Muscle of leg (tissue), 11 donors: ENCODE measurements around the gene PCSK2. TPM values are rescaled to one million over a fixed set of nuclear protein-coding genes. Genes with fewer than 3 reads are reported as not detected.
A peak's percentile ranks its signal among the peaks of the same experiment; 100 is the strongest.

Source experiments
- DNase-seq: peaks from one replicate; pipeline ENCODE4 v3.0.0; 2013
- H3K27ac ChIP-seq: one replicate; pipeline ENCODE4 v1.5.1; 2013; ENCODE audit warnings: mild to moderate bottlenecking, low read length, control low read depth
- H3K27me3 ChIP-seq: one replicate; pipeline ENCODE4 v1.6.1; 2013; ENCODE audit warnings: low read length; ENCODE audit not compliant: control insufficient read depth, insufficient read depth
- H3K36me3 ChIP-seq: one replicate; pipeline ENCODE4 v1.6.1; 2013; ENCODE audit warnings: low read length; ENCODE audit not compliant: control insufficient read depth, insufficient read depth
- H3K4me1 ChIP-seq: one replicate; pipeline ENCODE4 v1.6.1; 2013; ENCODE audit warnings: low read length; ENCODE audit not compliant: control insufficient read depth, insufficient read depth
- H3K4me3 ChIP-seq: one replicate; pipeline ENCODE4 v1.5.1; 2013; ENCODE audit warnings: low read length, control low read depth
- H3K9me3 ChIP-seq: replicated peaks from 2 replicates; pipeline ENCODE4 v1.6.1; 2013; ENCODE audit warnings: low read depth, low read length; ENCODE audit not compliant: control insufficient read depth
- WGBS: methylation state at CpG from one replicate; pipeline ENCODE4 v1.1.5; 2013; ENCODE audit warnings: missing lambda C conversion rate; ENCODE audit not compliant: insufficient coverage; 5-methylcytosine and 5-hydroxymethylcytosine counted together
- polyA plus RNA-seq, 8 donors: library from polyadenylated mRNA; unstranded; fragments of 120-200 nt; gene quantifications; one replicate each; pipeline versions ENCODE4 v1.2.1 to v1.2.3, GENCODE V29; 2013; ENCODE audit warnings: inconsistent platforms in 1 of 8, low replicate concordance in 1 of 8; ENCODE audit not compliant: insufficient read length in 8 of 8, insufficient read depth in 1 of 8
- total RNA-seq: library from RNA; stranded (reverse); fragments of 120-200 nt; gene quantifications from one replicate; pipeline ENCODE4 v1.2.4, GENCODE V29; 2013

Gene PCSK2
- total and polyA plus RNA-seq, 9 donors = 0.27 to 4.0 (median 0.82) TPM

GRCh38 chr20:17453592-17453991 is 226.8 kb downstream of the PCSK2 start:
- Histone ChIP-seq H3K9me3 (peaks cover 2% of the 10 kb centered on the region), H3K27ac (no peak overlapping the region), H3K4me3 (no peak overlapping the region), H3K36me3 (no peaks in the 10 kb centered on the region), H3K27me3 (peaks cover 5% of the 10 kb centered on the region), H3K4me1 (no peaks in the 10 kb centered on the region)
- DNase-seq = no peak
- WGBS = 88% methylated on average over 22 of the region's 22 CpGs

DNA sequence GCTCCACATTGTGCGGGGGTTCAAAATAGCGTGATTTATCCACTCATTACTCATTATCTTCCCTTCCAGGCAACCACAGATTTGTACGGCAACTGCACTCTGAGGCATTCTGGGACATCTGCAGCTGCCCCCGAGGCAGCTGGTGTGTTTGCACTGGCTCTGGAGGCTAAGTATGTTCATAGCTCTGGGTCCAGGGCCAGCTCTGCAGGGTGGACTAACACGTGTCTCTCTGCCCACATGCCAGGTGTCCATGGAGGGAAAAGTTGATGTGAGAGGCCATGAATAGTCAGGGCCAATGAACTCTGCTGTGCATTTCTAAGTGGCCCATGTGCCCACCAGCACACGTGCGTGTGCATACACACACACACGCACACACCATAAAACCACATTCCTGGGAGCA is 229.4 kb downstream of the PCSK2 start:
- peak; percentile 73 for DNase-seq
- WGBS = 96% methylated on average over 3 of the region's 8 CpGs
- H3K36me3 ChIP-seq = no peaks in the 10 kb centered on the region
- H3K27me3 ChIP-seq = peaks cover 5% of the 10 kb centered on the region
- no peaks in the 10 kb centered on the region for H3K4me1 ChIP-seq
- no peak overlapping the region for H3K4me3 ChIP-seq
- no peak overlapping the region for H3K27ac ChIP-seq
- peaks cover 2% of the 10 kb centered on the region for H3K9me3 ChIP-seq

DNA sequence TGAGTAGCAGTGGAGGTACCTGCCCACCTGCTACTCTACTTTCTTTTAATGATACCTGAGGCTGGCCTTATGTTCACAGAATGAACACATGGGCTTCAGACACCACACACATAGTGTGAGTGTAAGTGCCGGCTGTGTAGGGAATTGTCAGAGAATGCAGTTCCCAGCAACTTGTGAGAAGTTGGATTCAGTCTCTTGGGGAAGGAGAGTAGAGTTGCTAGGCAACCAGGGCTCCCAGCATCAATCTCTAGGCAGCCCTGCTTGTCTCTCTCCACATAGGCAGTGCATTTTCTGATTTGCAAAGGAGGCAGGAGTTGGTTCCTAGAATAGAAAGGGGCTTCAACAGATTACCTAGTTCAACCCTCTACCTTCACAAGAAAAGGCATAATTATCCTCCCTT is 230.2 kb downstream of the PCSK2 start:
- no CpG with 5 or more reads among the region's 1 CpG for WGBS
- Histone ChIP-seq H3K9me3 (peaks cover 2% of the 10 kb centered on the region), H3K27ac (no peak overlapping the region), H3K4me1 (no peaks in the 10 kb centered on the region), H3K36me3 (no peaks in the 10 kb centered on the region), H3K27me3 (peaks cover 5% of the 10 kb centered on the region), H3K4me3 (no peak overlapping the region)
- DNase-seq = no peak

GRCh38 chr20:17457588-17458190 is 230.8 kb downstream of the PCSK2 start:
- 62% methylated on average over 1 of the region's 6 CpGs for WGBS
- H3K4me3 ChIP-seq = no peak overlapping the region
- no peaks in the 10 kb centered on the region for H3K4me1 ChIP-seq
- H3K9me3 ChIP-seq = peaks cover 2% of the 10 kb centered on the region
- no peak overlapping the region for H3K27ac ChIP-seq
- H3K36me3 ChIP-seq = no peaks in the 10 kb centered on the region
- DNase-seq = no peak
- H3K27me3 ChIP-seq = peaks cover 5% of the 10 kb centered on the region

DNA sequence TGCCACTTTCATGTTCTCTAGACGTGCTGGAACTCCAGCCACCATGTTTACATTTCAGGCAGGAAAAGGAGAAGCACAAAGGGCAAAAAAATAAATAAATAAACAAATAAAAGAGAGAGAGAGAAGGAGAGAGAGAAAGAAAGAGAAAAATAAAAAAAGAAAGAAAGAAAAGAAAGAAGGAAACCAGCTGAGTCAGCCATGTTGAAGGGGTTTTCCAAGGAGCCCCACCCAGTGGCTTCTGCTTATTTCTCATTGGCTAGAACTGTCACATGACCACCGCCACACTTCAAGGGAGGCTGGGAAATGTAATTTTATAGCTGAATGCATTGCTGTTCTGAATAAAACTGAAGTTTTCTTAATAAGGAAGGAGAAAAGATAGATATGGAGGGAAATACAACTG is 233.3 kb downstream of the PCSK2 start:
- WGBS = no CpG with 5 or more reads among the region's 2 CpGs
- H3K27me3 ChIP-seq = no peaks in the 10 kb centered on the region

DNA sequence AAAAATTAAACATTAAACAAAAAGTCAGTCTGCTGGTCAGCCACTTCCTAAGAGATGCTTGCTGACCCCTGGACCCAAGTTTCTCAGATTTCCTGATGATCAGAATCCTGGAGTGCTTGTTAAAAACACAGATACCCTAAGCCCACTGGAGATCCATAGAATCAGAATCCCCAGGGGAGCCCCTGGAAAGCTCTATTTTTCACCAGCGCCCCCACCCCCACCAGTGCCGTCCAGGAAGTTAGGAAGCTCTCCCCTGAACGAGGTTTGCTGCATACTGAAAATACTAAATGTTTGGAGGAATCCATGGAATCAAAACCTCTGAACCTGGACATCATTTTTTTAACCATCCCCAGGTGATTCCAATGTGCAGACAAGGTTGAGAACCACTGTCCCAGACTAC is 235.1 kb downstream of the PCSK2 start:
- no CpG with 5 or more reads among the region's 3 CpGs for WGBS
- Histone ChIP-seq H3K4me3 (no peak overlapping the region), H3K27me3 (no peaks in the 10 kb centered on the region), H3K27ac (no peak overlapping the region), H3K9me3 (no peaks in the 10 kb centered on the region), H3K4me1 (no peaks in the 10 kb centered on the region), H3K36me3 (no peaks in the 10 kb centered on the region)
- DNase-seq = no peak

More for the DNA sequence above, 233.3 kb downstream of the PCSK2 start:
- Histone ChIP-seq H3K36me3 (no peaks in the 10 kb centered on the region), H3K4me1 (no peaks in the 10 kb centered on the region), H3K9me3 (no peaks in the 10 kb centered on the region), H3K27ac (no peak overlapping the region), H3K4me3 (no peak overlapping the region)
- no peak for DNase-seq

GRCh38 chr20:17463711-17464110 is 236.9 kb downstream of the PCSK2 start:
- H3K27ac ChIP-seq = no peak overlapping the region
- no peaks in the 10 kb centered on the region for H3K27me3 ChIP-seq
- WGBS = no CpG with 5 or more reads among the region's 1 CpG

GRCh38 chr20:17465236-17465635 is 238.4 kb downstream of the PCSK2 start:
- no peaks in the 10 kb centered on the region for H3K9me3 ChIP-seq
- H3K4me3 ChIP-seq = no peak overlapping the region
- peaks cover 3% of the 10 kb centered on the region for H3K27me3 ChIP-seq
- no peak for DNase-seq
- H3K36me3 ChIP-seq = no peaks in the 10 kb centered on the region
- no peaks in the 10 kb centered on the region for H3K4me1 ChIP-seq
- no peak overlapping the region for H3K27ac ChIP-seq
- WGBS = 88% methylated on average over 8 of the region's 10 CpGs

More at GRCh38 chr20:17463711-17464110, 236.9 kb downstream of the PCSK2 start:
- H3K4me3 ChIP-seq = no peak overlapping the region
- no peaks in the 10 kb centered on the region for H3K36me3 ChIP-seq
- H3K9me3 ChIP-seq = no peaks in the 10 kb centered on the region
- DNase-seq = no peak
- H3K4me1 ChIP-seq = no peaks in the 10 kb centered on the region

DNA sequence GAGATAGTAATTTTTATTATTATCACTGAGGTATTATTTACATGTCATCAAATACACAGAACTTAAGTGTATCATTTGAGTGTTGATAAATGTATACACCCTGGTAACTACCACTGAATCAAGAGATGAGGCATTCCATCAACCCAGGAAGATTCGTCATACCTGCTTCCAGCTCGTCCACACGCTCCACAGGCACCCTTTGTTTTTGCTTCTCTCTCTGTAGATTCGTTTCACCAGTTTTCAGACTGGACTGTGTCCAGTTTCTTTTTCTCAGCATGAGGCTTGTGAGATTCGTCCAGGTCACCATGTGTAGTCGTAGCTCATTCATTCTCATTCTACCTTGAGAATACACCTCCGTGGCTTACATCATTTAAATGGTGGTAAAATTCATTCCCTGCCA is 239.8 kb downstream of the PCSK2 start:
- Histone ChIP-seq H3K4me3 (no peak overlapping the region), H3K9me3 (no peaks in the 10 kb centered on the region), H3K27ac (no peak overlapping the region), H3K36me3 (no peaks in the 10 kb centered on the region), H3K4me1 (no peaks in the 10 kb centered on the region), H3K27me3 (peaks cover 3% of the 10 kb centered on the region)
- DNase-seq = no peak
- 75% methylated on average over 5 of the region's 7 CpGs for WGBS

DNA sequence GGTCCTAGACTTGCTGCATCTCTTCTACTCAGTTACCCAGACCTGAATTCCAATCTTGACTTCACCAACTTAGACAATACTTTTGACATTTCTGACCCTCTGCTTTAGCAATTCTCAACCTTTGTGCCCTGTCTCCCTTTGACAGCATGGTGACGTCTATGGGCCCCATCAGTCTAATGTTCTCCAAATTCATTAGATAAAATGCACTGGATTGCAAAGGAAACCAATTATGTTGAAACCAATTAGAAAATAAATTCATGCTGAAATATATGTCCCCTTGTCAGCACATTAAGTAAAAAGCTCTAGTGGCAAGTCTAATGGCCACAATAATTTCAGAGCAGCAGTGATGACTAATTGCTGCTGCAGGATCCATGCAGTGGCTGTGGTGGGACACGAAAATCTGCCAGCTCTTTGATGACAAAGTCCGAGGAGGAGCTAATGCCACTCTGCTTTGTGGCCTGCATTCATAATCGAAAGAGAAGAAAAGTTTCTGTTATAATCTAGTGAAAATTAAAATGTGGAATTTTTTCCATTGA is 240.3 kb downstream of the PCSK2 start:
- Histone ChIP-seq H3K27me3 (peaks cover 3% of the 10 kb centered on the region), H3K4me3 (no peak overlapping the region), H3K36me3 (no peaks in the 10 kb centered on the region), H3K9me3 (no peaks in the 10 kb centered on the region), H3K27ac (no peak overlapping the region), H3K4me1 (peaks cover 4% of the 10 kb centered on the region)
- 80% methylated on average over 1 of the region's 4 CpGs for WGBS
- DNase-seq = no peak
